GM12865 (cell line): Measurements from ENCODE around the gene SCML2.

ENCODE experiments used
- DNase-seq: peaks from one replicate; pipeline ENCODE4 v3.0.0; 2010; ENCODE audit warnings: low read depth
- H3K4me3 ChIP-seq: 2 replicates; pipeline ENCODE4 v1.5.1; 2011; ENCODE audit warnings: mild to moderate bottlenecking, low read depth, low read length, control low read depth
- TF ChIP-seq, protein P1 (sequence below): IDR thresholded peaks from 2 replicates; pipeline ENCODE4 v1.5.1; 2011; ENCODE audit warnings: low read length, control low read depth, low read depth, inconsistent platforms; ENCODE audit not compliant: insufficient read depth; ENCODE audit errors: missing control alignments

SCML2 gene

DNA sequence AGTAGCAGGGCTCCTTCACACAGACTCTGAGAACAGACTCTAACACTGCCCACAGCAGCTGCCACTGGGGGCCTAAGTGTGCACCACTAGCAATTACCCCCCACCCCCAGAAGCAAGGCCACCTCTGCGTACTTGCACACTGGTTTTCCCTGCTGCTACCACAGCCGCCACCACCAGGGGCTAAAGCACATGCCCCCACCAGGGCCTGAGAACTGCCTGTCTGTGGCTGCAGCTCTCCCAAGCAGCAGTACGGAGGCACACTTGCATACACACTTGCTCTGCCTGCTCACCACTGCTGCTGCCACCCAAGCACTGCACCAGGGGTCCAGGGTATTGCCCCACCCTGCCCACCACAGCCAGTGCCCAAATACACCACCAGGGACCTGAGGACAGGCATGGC, 59.6 kb downstream of the SCML2 start:
- H3K4me3 ChIP-seq, result no peak overlapping the region

DNA sequence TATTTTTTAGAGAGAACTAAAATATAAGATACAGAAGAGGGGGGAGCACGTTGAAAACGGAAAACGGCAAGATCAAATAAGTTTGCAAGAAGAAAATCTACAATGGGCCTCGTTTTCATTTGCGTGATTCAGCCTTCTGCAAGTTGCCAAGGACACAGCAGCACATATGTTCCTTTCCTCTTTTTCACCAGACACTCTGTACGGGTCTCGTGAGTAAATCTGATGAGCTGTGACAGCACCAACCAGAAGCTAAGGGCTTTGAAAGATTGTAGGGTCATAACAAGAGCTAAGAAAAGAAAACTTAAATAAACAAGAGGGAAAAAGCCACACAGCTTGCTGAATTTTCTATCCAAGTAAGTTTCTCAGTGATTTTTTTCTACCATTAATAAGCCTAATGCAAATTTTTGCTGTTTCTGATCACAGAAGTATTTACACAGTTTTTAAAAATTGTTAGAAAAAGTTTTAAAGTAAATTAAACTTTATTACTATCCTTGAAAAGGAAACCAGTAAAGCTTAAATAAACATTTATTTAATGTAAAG, 63.4 kb downstream of the SCML2 start:
- H3K4me3 ChIP-seq, result no peak overlapping the region
- DNase-seq, result no peak
- TF ChIP-seq, protein P1, sequence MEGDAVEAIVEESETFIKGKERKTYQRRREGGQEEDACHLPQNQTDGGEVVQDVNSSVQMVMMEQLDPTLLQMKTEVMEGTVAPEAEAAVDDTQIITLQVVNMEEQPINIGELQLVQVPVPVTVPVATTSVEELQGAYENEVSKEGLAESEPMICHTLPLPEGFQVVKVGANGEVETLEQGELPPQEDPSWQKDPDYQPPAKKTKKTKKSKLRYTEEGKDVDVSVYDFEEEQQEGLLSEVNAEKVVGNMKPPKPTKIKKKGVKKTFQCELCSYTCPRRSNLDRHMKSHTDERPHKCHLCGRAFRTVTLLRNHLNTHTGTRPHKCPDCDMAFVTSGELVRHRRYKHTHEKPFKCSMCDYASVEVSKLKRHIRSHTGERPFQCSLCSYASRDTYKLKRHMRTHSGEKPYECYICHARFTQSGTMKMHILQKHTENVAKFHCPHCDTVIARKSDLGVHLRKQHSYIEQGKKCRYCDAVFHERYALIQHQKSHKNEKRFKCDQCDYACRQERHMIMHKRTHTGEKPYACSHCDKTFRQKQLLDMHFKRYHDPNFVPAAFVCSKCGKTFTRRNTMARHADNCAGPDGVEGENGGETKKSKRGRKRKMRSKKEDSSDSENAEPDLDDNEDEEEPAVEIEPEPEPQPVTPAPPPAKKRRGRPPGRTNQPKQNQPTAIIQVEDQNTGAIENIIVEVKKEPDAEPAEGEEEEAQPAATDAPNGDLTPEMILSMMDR, result no peak

More for the DNA sequence above, 59.6 kb downstream of the SCML2 start:
- no peak for DNase-seq
- TF ChIP-seq, protein P1, result no peak

DNA sequence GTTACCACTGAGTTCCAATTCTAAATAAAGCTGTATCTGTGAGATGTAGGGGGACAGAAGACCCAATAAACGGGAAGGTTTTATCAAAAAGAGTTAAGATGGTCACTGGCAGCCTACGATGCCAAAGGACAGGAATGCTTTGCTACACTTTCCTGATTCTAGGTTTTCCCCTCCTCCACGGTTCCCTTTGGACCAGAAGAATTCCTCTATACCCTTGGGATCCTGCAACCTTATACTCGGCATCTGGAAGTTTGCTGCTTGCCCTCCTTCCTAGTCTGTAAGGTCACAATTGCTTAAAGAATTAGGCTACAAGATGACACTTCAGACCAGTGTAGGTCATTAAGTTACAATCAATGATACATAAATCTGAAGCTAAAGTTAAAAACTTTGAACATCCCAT, 64.3 kb downstream of the SCML2 start:
- H3K4me3 ChIP-seq, result no peak overlapping the region
- TF ChIP-seq, protein P1, result no peak
- no peak for DNase-seq

DNA sequence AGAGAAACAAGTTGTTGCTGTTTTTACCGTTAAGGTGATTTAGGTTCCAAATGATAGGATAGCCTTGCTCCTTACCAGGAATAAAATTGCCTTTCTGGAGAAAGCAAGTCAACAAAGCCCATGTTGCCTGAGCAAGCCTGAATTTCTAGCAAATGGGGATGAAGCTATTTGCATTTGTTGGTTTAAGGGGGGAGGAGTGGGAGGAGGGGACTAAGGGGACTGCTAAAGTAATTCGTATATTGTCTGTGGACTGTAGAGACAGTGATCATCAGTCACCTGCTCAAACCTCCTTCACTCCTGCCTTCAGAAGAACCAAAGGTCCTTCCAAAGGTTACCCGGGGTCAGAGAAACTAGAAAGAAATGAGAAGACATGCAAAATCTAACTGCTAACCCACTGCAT, 65.8 kb downstream of the SCML2 start:
- DNase-seq, result no peak
- H3K4me3 ChIP-seq, result no peak overlapping the region
- TF ChIP-seq, protein P1, result no peak

DNA sequence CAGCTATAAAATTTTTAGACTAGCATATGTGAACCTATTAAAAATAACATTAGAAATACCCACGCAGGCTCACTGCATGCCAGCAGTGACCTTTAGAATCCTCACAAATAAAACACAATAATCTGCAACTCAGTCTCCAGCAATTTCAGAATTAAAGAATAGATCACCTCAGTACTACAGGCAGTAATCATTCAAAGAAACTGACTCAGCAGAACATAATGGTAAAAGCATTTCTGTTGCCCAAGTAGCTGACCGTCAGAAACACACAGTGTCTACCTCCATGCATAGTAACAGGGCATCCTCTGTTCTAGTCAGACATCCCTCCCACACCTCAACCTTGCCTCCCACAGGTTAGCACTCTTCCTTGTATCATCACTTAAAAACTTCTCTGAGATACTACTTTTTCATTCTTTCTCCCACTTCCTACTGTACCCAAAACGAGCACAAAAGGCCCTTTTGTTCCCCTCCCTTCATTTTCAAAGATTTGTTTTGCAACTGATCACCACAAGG, 68.1 kb downstream of the SCML2 start:
- no peak overlapping the region for H3K4me3 ChIP-seq
- DNase-seq, result no peak
- TF ChIP-seq, protein P1, result no peak

DNA sequence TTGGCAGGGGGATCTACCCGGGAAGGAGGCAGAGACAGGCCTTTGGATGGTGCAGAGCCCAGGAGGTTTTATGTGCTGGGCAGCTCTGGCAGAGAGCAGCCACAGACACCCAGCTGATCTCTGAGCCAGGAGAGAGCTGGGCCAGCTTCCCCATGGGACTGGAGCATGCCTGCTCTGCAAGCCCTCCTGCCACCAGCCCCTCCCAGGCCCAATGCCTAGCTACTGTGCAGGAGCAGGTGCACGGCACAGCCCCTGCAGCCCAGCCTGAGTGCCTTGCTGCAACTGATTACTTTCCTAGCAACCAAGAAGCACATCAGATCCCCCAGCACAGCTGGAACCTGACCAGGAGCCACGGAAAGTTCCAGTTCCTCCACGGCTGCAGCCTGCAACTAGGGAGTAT, 76.0 kb downstream of the SCML2 start:
- TF ChIP-seq, protein P1, result no peak
- DNase-seq, result no peak
- H3K4me3 ChIP-seq, result no peak overlapping the region

DNA sequence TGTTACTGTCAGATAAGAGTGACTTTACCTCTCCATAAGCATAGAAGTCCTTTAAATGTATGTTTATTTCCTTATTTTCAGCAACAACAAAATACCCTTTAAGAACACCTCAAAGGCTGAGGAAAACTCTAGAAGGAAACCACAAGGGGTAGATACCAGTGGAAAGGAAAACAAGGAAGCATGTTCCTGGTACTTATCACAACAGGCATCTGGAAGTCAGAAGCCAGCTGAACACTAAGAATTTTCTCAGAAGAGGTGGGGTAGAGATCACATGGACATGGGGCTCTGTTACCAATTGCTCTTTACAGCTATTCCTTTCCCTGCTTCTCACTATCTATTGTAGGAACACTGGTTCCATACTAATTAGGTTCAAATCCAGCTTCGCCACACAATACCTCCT, 82.3 kb downstream of the SCML2 start:
- DNase-seq, result no peak
- TF ChIP-seq, protein P1, result no peak
- H3K4me3 ChIP-seq, result no peak overlapping the region
